Motor neuron (in vitro differentiated cells): ENCODE results near the gene ZBTB39. TPM values are rescaled to one million over a fixed set of nuclear protein-coding genes. Genes with fewer than 3 reads are reported as not detected.
"Not testable (repeated sequence)": the region's sequence is repeated elsewhere in the genome, so short reads cannot be mapped to it uniquely, and the experiment has no call there.

Experiments used
- ATAC-seq, 8 experiments: fragments of 200-7000 bp; cut with Tn5 transposase; replicated peaks in 6 of 8; 2 replicates each; pipeline ENCODE4 v1.8.0; 2021; ENCODE audit warnings: mild to moderate bottlenecking in 8 of 8, moderate library complexity in 8 of 8
- H3K27ac ChIP-seq, 2 donors: fragments of 250-450 bp; sonication (Bioruptor Pico); 2 replicates each; pipeline ENCODE4 v1.9.0; 2021; ENCODE audit warnings: antibody characterized with exemption in 2 of 2, mild to moderate bottlenecking in 2 of 2, moderate library complexity in 1 of 2
- H3K4me1 ChIP-seq, 2 donors: fragments of 250-450 bp; sonication (Bioruptor Pico); replicated peaks in 1 of 2; 2 replicates each; pipeline ENCODE4 v1.6.1; 2021; ENCODE audit warnings: antibody characterized with exemption in 2 of 2, mild to moderate bottlenecking in 2 of 2, moderate library complexity in 1 of 2
- H3K4me3 ChIP-seq, 5 donors: fragments of 250-450 bp; sonication (Bioruptor Pico); 2 replicates each; pipeline ENCODE4 v1.9.0; 2021; ENCODE audit warnings: antibody characterized with exemption in 5 of 5, mild to moderate bottlenecking in 5 of 5, moderate library complexity in 4 of 5
- WGBS, 10 experiments: fragments of 450-650 bp; shearing (Covaris generic); methylation state at CpG; one replicate each; pipeline ENCODE4 v1.0.0; 2022; 5-methylcytosine and 5-hydroxymethylcytosine counted together
- in situ Hi-C, 9 experiments: fragments of 400-800 bp; cut with MboI; loops; one replicate each; pipeline ENCODE4 v1.15.0; 2021; ENCODE audit warnings: low sequenced_read_pairs in 9 of 9, low pct_unique_long_range_greater_than_20kb in 2 of 9; ENCODE audit not compliant: unreplicated experiment in 9 of 9
- total RNA-seq, 8 experiments: library from RNA; unstranded; fragments of 300-600 nt; gene quantifications; 2 replicates each; pipeline versions ENCODE4 v1.2.3 to v1.2.4, GENCODE V29; 2022

The ZBTB39 gene
- total RNA-seq: 10 to 100 TPM in 3 of 8 experiments, 1 to 10 TPM in 5; 4.4 to 17.8 (median 9.3) TPM

- WGBS, 10 experiments: 0% methylated on average over 11 of the region's 94 CpGs; no CpG with 5 or more reads in 9 of the 10 experiments
- peak within 1 kb of the TSS; percentile 62 to 96 (median 95) for H3K4me3 ChIP-seq
- peak within 1 kb of the TSS; percentile 26 to 78 for H3K27ac ChIP-seq
- H3K4me1 ChIP-seq: peaks cover 7 to 15% of the 10 kb centered on the region in 2 donors
- peak; percentile 82 to 94 (median 88) for ATAC-seq
- in situ Hi-C loops: loop anchor here in 1 of 9 experiments (10.0 kb wide), 1 partner anchor 59 kb away; no protein-coding TSS in a partner anchor
Observed at GRCh38 chr12:57005980-57006808, at the start of gene ZBTB39. TSS of gene ZBTB39 (minus strand) at chr12:57006546. CDS start at chr12:57004917, 1,629 bp downstream.

- H3K4me3 ChIP-seq: no peak overlapping the region
- 0 to 85% (median 64%) methylated on average over 1 to 3 of the region's 3 CpGs; no CpG with 5 or more reads in 2 of the 10 experiments for WGBS, 10 experiments
- peaks cover 4 to 30% of the 10 kb centered on the region in 2 donors for H3K4me1 ChIP-seq
- ATAC-seq: peak in 3 of 8 experiments; percentile 49 to 67 (median 50)
- in situ Hi-C loops: no loop called here
- no peak overlapping the region for H3K27ac ChIP-seq
Observed at GRCh38 chr12:57055824-57056223, 49.5 kb upstream of the ZBTB39 start.

- in situ Hi-C loops, ATAC-seq, H3K4me3 ChIP-seq, H3K27ac ChIP-seq: not testable (repeated sequence)
- 60 to 100% (median 92%) methylated on average over 1 to 4 of the region's 4 CpGs; no CpG with 5 or more reads in 1 of the 10 experiments for WGBS, 10 experiments
- H3K4me1 ChIP-seq: peaks cover 4 to 28% of the 10 kb centered on the region in 2 donors
Observed at GRCh38 chr12:57053901-57054300, 47.6 kb upstream of the ZBTB39 start.

GRCh38 chr12:57053146-57053545 is 46.8 kb upstream of the ZBTB39 start:
- H3K27ac ChIP-seq, ATAC-seq, H3K4me3 ChIP-seq, in situ Hi-C loops: not testable (repeated sequence)
- 96 to 100% (median 100%) methylated on average over 1 to 3 of the region's 4 CpGs; no CpG with 5 or more reads in 7 of the 10 experiments for WGBS, 10 experiments
- peaks cover 4 to 21% of the 10 kb centered on the region in 2 donors for H3K4me1 ChIP-seq

GRCh38 chr12:57051011-57051410 is 44.7 kb upstream of the ZBTB39 start:
- ATAC-seq: no peak
- Histone ChIP-seq H3K27ac (no peak overlapping the region), H3K4me1 (peaks cover 0 to 3% of the 10 kb centered on the region in 2 donors), H3K4me3 (no peak overlapping the region)
- in situ Hi-C loops: no loop called here
- 83 to 100% (median 100%) methylated on average over 1 of the region's 1 CpG; no CpG with 5 or more reads in 3 of the 10 experiments for WGBS, 10 experiments

GRCh38 chr12:57049890-57050289 is 43.5 kb upstream of the ZBTB39 start, which contains the start of gene MYO1A:
TSS of gene MYO1A (minus strand) at chr12:57050129. CDS start at chr12:57048323, 1,806 bp downstream.
- H3K4me3 ChIP-seq: no peak within 1 kb of the TSS
- ATAC-seq: peak in 2 of 8 experiments; percentile 42 to 51
- no peak within 1 kb of the TSS for H3K27ac ChIP-seq
- no peaks in the 10 kb centered on the region for H3K4me1 ChIP-seq
- in situ Hi-C loops: loop anchor here in 1 of 9 experiments (25.0 kb wide), 1 partner anchor 538 kb away; the partner anchor contains the start of gene RBMS2
- WGBS, 10 experiments: 7 to 56% (median 20%) methylated on average over 1 to 2 of the region's 2 CpGs; no CpG with 5 or more reads in 5 of the 10 experiments

- in situ Hi-C loops: loop anchor here in 1 of 9 experiments (25.0 kb wide), 1 partner anchor 537 kb away; the partner anchor contains the start of gene RBMS2
Observed at GRCh38 chr12:57049119-57049446, 42.7 kb upstream of the ZBTB39 start.

GRCh38 chr12:57048423-57049118 is 42.2 kb upstream of the ZBTB39 start:
- ATAC-seq: no peak
- no peaks in the 10 kb centered on the region for H3K4me1 ChIP-seq
- in situ Hi-C loops: loop anchor here in 1 of 9 experiments (25.0 kb wide), 1 partner anchor 536 kb away; the partner anchor contains the start of gene RBMS2
- WGBS, 10 experiments: no CpG with 5 or more reads among the region's 1 CpG
- H3K27ac ChIP-seq: no peak overlapping the region
- no peak overlapping the region for H3K4me3 ChIP-seq

More at GRCh38 chr12:57049119-57049446, 42.7 kb upstream of the ZBTB39 start:
- no peaks in the 10 kb centered on the region for H3K4me1 ChIP-seq
- no peak overlapping the region for H3K27ac ChIP-seq
- 0 to 100% (median 83%) methylated on average over 1 to 4 of the region's 4 CpGs; no CpG with 5 or more reads in 3 of the 10 experiments for WGBS, 10 experiments
- H3K4me3 ChIP-seq: no peak overlapping the region
- ATAC-seq: no peak

GRCh38 chr12:57047981-57048380 is 41.6 kb upstream of the ZBTB39 start:
- in situ Hi-C loops: loop anchor here in 1 of 9 experiments (25.0 kb wide), 1 partner anchor 536 kb away; the partner anchor contains the start of gene RBMS2
- Histone ChIP-seq H3K4me3 (no peak overlapping the region), H3K27ac (no peak overlapping the region), H3K4me1 (no peaks in the 10 kb centered on the region)
- no peak for ATAC-seq
- 79 to 100% (median 80%) methylated on average over 1 of the region's 1 CpG; no CpG with 5 or more reads in 6 of the 10 experiments for WGBS, 10 experiments

- ATAC-seq: no peak
- 40 to 80% (median 58%) methylated on average over 1 to 5 of the region's 10 CpGs; no CpG with 5 or more reads in 2 of the 10 experiments for WGBS, 10 experiments
- in situ Hi-C loops: loop anchor here in 1 of 9 experiments (25.0 kb wide), 1 partner anchor 535 kb away; the partner anchor contains the start of gene RBMS2
- Histone ChIP-seq H3K4me1 (no peaks in the 10 kb centered on the region), H3K4me3 (no peak overlapping the region), H3K27ac (no peak overlapping the region)
Observed at GRCh38 chr12:57046947-57047890, 40.9 kb upstream of the ZBTB39 start.

GRCh38 chr12:57046086-57046791 is 39.9 kb upstream of the ZBTB39 start:
- 0 to 73% (median 59%) methylated on average over 1 to 6 of the region's 6 CpGs; no CpG with 5 or more reads in 2 of the 10 experiments for WGBS, 10 experiments
- no peak overlapping the region for H3K27ac ChIP-seq
- no peaks in the 10 kb centered on the region for H3K4me1 ChIP-seq
- H3K4me3 ChIP-seq: no peak overlapping the region
- in situ Hi-C loops: loop anchor here in 1 of 9 experiments (25.0 kb wide), 1 partner anchor 534 kb away; the partner anchor contains the start of gene RBMS2
- no peak for ATAC-seq
